ENCODE results near the gene GARIN3.

DNA sequence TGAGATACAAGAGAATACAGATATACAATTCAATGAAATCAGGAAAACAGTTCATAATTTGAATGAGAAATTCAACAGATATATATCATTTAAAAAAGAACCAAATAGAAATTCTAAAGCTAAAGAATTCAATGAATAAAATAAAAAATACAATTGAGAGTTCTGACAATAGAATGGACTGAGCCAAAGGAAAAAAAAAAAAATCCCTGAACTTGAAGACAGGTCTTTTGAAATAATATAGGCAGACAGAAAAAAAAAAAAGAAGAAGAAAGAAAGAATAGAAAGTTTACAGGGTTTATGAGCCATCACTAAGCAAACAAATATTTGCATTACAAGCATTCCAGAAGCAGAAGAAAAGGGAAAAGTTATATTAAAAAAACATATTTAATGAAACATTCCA is 44.4 kb downstream of the GARIN3 start:
- TF ChIP-seq, protein P1, sequence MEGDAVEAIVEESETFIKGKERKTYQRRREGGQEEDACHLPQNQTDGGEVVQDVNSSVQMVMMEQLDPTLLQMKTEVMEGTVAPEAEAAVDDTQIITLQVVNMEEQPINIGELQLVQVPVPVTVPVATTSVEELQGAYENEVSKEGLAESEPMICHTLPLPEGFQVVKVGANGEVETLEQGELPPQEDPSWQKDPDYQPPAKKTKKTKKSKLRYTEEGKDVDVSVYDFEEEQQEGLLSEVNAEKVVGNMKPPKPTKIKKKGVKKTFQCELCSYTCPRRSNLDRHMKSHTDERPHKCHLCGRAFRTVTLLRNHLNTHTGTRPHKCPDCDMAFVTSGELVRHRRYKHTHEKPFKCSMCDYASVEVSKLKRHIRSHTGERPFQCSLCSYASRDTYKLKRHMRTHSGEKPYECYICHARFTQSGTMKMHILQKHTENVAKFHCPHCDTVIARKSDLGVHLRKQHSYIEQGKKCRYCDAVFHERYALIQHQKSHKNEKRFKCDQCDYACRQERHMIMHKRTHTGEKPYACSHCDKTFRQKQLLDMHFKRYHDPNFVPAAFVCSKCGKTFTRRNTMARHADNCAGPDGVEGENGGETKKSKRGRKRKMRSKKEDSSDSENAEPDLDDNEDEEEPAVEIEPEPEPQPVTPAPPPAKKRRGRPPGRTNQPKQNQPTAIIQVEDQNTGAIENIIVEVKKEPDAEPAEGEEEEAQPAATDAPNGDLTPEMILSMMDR (IDR thresholded peaks at IDR 0.05), result no peak
- TF ChIP-seq EZH2phosphoT487 (IDR thresholded peaks at IDR 0.05), result no peak

All from neural progenitor cell (in vitro differentiated cells).